KOPT-K1 (cell line): Measurements from ENCODE around the gene AIMP1.
"Not testable (repeated sequence)": the region's sequence is repeated elsewhere in the genome, so short reads cannot be mapped to it uniquely, and the experiment has no call there.

Source experiments
- H3K27ac ChIP-seq: fragments of 200-600 bp; sonication (generic); 2 replicates; pipeline ENCODE4 v1.5.1; 2016; ENCODE audit warnings: antibody characterized with exemption, mild to moderate bottlenecking, low read depth, low read length; ENCODE audit not compliant: poor library complexity, severe bottlenecking
- H3K36me3 ChIP-seq: fragments of 200-600 bp; sonication (generic); 2 replicates; pipeline ENCODE4 v1.5.1; 2017; ENCODE audit warnings: antibody characterized with exemption, mild to moderate bottlenecking, low read length, moderate library complexity; ENCODE audit not compliant: insufficient read depth
- H3K9me3 ChIP-seq: fragments of 200-600 bp; sonication (generic); 2 replicates; pipeline ENCODE4 v1.5.1; 2017; ENCODE audit warnings: antibody characterized with exemption, low read length, mild to moderate bottlenecking; ENCODE audit not compliant: insufficient read depth, poor library complexity, severe bottlenecking

The AIMP1 gene

DNA sequence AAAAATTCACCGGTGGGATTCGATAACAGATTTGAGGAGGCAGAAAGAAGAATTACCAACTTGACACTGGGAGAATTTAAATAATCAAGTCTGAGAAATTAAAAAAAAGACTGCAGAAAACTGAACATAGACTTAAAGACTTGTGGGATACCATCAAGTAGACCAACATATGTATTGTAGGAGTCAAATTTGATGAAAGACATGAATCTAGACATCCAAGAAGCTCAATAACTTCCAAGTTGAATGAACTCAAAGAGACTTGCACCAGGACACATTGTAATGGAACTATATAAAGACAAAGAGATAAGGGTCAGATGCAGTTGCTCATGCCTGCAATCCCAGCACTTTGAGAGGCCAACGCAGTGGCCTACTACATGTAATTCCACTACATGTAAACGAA is 82.5 kb downstream of the AIMP1 start:
- H3K27ac ChIP-seq, H3K36me3 ChIP-seq: not testable (repeated sequence)
- peaks cover 10% of the 10 kb centered on the region for H3K9me3 ChIP-seq
